ENCODE results near the gene PRKCH.
A peak's percentile ranks its signal among the peaks of the same experiment; 100 is the strongest.

Gene PRKCH

DNA sequence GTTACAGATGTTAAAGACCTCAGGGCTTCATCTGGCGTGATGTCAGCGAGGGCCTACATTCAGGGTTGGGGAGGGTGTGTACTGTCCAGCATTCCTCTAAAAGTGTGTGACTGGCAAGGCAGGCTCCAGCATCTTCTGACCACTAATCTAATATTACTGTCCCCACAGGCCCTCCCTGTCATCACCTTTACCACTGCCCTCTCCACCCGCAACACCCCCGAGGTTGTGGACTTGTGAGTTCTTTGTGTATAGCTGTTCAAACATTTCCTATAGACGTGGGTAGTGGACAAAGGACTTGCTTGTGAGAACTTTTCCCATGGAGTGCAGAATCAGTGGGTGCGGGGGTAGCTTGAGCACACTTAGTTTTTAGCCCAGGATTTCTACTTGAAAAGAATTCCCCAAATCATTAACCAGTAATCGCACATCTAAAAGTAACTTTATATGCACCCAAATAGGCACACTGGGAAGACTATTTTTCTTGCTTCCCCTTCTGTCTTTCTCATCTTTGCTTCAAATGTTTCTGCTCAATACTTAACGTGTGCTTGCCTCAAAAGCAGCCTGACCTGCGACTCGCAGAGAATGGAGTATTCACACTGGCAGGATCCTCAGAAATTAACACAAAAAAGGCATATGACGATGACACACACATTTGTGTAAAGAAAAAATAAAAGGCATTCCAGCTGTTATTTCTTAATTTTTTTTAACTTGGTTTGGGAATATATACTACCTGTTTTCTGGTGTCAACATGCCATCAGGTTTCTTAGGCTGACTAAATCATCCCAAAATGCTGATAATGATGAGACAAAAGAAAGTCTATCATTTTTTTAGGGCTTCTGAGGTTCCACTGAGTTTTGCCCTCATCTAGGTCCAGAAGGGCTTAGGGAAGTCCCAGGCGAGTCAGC, 215.5 kb downstream of the PRKCH start:
- DNase-seq, result no peak

DNA sequence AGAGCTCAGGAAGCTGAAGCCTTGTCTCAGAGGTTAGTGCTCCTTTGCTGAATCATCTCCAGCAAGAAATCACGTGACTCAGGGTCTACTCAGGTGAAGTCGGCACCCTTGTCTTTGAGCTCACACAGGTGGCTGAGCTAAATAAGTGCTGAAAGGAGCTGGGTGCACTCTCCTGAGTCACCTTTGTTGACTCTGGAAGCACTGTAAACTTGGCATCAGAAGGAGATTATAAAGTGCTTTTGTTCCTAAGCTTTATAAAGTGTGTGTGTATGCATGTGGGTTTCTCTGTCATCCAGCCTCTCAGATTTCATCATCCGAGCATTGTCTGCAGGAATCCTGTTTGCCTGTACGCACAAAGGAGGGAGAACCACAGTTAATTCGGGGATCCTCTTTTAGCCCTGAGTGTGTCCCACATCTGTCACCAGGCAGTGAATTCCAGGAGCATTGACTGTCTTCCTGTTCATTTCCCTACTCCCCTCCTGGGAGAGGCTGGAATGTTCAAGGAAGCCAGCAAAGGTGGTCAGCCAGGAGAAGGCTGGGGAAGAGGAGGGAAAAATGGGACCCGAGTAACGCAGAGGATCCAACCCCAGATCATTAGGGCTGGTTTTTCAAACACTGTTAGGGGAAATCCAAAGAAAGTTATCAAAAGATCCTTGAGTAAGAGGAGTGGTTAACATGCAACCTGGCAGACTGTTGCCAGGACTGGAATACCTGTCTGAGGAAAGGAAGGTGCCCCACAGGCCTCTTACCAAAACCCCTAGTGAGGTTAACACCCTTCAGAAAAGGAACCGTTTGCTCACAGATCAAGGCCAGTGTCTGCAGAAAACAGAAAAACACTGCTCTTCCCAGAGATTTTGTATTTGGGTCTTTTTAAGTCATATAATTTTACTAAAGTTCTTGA, 216.4 kb downstream of the PRKCH start:
- peak; percentile 43 to 57 for DNase-seq

DNA sequence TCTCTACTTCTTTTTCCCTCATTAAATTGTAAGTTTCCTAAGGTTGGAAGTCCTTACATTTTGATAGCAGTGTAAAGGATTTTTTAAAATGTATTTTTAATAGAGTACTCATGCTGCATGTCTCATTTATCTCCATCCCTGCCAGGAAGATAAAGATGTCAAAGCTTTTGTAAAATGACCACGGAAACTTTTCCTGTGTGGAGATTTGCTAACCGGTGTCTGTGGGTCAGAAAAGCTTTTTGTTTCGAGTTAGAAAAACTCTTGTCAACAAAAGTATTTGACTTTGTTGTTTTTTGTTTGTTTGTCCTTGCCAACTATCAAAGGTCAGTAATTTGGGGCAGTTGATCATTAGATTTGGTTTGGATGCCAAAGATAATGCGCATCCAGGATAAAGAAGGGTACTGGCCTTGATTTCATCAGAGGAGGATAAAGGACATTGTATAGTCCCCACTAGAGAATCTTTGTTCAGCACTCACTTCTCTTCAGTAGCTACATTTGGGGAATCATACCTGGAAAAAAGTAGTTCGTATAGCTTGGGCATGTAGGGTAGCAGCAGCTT, 217.2 kb downstream of the PRKCH start:
- DNase-seq, result no peak

DNA sequence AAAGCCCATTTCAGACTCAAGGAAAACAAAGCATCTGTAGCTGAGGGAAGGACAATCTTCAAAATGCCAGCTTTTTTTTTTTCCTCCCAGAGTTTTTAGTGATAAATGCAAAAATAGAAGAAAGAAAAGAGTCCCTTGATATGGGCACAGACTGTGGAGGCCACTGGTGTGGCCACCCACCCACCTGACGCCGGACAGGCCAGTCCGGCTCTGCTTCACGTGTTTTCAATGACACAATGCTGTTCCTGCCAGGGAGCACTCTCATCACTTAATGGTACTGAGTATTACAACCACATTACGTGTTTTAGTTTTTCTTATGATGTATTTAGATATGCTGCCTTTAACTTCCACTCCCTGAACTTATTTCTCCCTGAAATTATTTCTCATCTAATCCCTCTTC, 218.3 kb downstream of the PRKCH start:
- DNase-seq, result no peak

DNA sequence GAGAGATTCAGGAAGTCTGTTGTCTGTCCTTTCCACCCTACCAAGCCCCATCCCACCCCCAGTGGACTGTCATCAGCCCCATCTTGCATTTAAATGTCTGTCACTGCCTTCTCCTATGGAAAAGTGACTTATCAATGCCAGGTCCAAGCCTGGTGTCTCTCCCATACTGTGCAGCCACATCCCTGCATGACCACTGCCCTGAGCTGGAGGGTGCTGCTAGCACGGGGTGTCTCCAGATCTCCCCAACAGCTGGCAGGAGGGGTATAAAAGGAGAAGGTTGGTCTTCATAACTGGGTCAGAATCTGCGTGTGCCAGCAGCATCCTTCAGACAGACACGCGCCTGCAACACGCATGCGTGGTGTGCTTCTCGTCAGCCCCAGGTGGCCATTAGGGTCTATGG, 219.6 kb downstream of the PRKCH start:
- DNase-seq, result no peak

DNA sequence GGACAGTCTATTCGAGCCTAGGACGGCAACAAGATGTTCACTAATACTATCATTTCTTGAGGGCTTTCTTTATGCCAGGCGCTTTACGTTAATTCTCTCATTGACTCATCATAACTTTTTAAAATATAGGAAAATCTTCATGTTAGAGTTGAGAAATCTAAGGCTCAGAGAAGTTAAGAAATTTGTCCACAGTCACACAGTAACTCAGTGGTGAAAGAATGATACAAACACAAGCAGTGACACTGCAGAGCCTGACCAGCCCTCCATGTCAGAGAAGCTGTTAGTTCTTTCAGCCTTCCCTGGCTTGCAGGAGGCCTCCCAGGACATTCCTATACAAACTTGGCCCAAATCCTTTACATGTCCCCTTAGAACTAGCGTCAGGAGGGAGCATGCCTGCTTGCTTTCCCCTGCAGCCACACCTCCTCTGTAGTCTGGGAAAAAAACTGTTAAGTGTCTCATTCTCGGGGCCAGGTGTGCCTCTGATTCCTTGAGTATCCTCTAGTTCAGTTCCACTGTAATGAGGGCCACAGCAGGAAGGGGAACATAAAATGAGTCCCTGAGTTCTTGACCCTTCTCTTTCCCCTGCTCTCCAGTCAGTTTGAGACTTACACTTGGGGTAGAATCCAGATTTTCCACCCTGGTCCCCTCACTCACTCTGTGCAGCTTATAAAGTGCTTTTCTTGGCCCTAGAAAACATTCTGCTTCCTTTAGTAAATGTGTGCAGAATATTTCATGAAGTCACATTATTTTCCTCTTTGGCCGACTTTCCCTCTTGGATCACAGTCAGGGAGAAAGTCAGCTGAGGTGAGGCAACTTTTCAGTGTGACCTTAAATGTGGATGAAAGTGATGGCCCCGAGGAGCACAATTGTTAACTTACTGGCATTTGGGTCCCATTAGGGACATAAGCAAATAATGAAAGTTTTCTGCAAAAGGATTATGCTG, 221.7 kb downstream of the PRKCH start:
- DNase-seq, result no peak

DNA sequence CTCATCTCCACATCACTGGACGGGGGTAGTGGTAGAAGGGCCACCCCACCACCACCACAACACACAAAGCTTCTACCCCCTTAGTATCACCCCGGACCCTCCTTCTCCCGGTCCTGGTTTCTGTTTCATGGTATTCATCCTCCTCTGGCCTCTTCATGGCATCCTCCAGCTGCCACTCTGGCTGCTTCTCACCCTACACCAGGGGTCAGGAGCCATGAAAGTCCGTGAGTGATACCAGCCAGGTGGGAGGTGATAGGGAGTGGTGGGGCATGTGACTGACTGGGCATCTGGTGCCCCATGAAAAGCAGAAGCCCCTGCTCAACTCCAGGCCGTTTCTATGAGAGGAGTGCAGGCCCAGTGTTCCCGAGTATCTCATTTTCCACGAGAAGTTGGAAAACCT, 222.6 kb downstream of the PRKCH start:
- no peak for DNase-seq

DNA sequence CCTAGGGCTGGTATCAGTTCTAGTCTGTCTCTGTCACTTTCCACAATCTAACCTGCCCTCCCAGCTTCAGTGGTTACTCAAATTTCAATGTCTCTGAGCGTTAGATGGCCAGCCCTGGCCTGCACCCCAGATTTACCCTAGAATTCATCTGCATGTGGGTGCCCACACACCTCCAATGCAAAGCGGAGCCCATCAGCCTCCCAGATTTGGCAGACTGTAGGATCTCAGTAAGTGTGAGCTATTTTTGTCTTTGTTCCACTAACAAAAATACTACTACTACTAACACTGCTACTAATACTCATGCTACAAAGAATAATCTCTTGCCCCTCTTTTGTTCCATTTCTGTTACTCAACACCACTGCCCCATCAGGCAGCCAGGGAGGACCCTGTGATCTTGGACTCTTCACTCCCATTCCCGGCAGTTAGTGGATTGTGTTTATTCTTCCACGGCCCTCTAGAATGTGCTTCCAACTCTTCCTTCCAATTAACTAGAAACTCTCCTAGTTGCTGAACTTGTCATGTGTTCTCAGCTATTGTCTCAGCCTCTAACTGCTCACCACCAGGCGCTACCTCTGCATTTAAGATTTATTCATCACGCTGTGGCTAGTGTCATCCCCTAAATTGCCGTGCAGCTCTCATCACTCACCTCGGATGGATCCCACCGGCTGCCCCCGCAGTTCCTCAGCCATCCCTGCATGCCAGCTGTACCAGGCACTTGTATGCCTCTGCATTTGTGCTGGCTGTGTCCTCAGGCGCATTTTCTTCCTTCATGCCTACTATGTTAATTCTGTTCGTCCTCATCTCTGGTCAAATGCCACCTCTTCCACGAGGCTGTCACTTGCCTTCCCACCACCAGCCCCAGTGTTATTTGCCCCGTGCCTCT, 223.3 kb downstream of the PRKCH start:
- DNase-seq, result no peak

DNA sequence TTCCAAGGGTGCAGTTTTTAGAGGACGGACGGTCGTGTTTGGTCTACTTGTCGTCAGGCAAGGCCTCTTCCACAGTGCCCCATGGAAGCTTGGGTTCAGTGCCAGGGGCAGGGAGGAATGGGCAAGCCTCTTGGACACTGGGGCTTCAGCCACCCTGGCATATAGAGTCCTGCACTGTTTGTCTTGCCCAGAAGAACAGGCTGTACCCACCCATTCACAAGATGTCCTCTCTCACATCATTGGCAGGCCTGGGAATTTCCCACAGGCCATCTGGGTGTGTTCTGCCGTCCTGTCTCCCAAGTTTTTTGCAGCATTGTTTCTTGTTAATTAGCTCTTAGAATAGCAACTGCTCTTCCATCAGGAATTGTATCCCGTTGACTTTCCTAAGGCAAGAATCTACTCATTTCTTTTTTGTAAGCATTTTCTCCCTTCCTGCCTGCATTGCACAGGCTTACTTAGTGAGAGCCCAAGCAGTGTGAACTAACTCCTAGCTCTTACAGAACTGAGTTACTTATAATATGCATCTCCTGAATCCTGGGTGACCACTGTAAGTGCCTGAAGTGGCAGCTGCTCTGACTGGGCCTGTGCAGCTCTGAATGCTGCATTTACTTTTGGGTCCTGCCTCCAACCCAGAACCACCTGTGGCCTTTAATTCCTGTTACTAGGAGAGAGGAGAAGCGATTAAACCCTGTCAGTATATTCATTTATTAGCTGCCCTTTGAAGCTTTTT, 224.5 kb downstream of the PRKCH start:
- DNase-seq, result no peak

DNA sequence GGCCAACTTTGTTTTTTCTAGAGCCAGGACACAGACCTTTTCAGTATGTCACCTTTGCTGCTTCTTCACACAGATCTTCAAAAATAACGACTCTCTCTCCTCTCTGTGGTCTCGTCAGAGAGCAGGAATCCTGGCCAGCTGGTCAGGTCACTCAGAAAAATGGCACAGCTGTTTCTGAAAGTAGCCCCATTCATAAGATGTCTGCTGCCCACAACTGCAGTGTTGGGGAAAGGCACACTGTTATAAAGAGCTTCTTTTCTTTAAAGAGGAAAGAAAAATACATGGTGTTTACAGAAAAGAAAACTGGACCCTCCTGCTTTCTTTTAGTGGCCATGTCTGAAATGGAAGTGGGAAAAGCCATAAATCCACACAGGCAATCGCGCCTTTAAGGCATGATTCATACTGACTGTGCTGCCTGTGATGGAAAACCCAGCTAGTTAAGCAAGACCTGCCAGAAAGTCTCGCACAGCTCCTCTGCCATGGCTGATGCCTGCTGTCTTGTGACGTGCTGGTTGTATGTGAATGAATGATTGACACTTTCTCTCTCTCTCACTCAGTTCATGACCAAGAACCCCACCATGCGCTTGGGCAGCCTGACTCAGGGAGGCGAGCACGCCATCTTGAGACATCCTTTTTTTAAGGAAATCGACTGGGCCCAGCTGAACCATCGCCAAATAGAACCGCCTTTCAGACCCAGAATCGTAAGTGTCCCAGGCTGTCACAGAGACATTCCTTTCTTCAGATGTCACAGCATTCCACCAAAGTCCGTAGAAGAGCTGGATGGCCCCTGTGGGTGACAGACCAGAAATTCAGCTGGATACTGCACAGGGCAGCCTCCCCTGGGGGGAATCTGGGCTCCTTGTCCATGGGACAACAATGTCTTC, 226.0 kb downstream of the PRKCH start:
- no peak for DNase-seq

DNA sequence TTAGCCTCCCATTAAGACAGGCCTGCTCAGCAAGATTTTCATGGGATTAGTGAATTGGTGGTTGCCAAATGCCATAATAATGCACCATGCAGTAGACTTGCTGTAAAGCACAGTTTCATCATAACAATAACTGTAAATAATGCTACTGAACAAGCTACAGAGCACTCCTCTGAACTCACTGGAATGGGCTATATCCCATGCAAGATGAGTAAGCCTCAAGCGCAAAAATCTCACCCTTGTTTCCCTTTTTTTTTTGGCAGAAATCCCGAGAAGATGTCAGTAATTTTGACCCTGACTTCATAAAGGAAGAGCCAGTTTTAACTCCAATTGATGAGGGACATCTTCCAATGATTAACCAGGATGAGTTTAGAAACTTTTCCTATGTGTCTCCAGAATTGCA, 228.0 kb downstream of the PRKCH start:
- no peak for DNase-seq

DNA sequence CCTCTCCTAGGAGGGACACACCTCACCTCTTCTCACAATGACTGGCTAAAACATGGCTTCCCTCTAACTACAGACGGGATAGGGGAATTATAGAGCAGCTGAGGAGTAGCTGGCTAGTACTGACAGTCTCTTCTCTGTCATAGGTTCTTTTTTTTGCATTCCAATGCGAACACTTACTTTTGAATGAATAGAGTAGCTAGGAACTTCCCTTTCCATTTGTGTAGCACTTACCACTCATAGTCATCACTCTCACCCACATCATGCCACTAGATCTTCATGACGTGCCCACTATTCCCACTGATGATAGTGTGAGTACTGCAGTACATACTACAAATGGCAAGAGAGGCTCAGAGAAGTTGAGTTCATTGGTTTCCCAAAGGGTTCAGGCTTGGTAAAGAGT, 230.0 kb downstream of the PRKCH start:
- no peak for DNase-seq

DNA sequence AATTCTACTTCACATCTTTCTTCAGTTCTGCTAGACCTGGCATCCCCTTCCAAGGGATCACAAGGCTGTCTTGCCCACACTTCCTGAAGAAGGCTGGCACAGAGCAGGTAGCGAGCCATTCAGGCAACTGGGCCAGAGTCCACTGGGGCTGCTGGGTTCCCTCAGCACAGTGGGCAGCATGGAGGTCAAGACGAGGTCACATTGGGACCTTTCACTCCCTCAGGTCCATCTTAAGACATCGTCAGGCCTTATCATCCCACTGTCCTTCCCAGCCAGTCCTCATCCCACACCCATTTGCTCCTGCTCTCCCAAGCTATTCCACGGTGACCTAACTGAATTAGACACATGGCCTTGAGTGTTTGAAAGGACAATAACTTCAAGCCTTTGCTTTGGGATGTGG, 230.9 kb downstream of the PRKCH start:
- no peak for DNase-seq

DNA sequence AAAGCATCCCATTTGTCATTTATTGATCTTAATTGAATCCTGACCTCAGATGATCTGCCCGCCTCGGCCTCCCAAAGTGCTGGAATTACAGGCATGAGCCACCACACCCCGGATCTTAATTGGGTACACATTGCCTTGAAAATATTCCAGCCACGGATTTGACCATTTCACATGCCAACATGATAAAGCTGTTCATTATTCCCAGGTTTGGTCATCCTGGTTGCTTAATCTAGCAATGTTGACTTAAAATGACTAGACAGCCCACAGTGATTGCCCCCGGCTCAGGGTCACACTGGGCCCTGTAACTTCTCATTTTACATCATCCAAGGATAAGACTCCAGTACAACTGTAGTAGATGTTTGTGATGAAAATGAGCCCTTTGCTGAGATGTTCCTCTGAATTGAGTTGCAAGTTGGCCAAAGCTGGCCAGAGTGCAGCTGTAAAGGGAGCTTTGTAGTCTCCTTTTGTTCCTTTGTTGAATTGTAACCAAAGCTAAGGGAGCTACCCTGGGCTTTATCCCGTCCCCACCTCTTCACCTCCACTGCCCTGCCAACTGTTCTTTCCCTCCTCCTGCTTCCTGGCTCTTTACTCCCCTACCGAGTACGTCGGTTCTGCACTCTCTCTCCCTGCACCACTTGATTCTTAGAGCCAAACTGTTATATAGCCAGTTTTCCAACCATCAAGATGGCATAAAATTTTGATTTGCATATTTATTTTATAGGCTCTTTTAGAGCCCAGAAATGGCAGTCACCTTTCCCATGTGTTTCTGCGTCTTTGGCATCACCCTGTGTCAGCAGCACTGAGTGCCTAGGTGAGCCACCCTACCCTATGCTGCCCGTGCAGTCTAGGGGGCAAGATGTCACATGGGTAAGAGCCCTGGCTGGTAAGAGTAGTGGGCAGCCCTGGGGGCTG, 232.6 kb downstream of the PRKCH start:
- DNase-seq, result no peak

DNA sequence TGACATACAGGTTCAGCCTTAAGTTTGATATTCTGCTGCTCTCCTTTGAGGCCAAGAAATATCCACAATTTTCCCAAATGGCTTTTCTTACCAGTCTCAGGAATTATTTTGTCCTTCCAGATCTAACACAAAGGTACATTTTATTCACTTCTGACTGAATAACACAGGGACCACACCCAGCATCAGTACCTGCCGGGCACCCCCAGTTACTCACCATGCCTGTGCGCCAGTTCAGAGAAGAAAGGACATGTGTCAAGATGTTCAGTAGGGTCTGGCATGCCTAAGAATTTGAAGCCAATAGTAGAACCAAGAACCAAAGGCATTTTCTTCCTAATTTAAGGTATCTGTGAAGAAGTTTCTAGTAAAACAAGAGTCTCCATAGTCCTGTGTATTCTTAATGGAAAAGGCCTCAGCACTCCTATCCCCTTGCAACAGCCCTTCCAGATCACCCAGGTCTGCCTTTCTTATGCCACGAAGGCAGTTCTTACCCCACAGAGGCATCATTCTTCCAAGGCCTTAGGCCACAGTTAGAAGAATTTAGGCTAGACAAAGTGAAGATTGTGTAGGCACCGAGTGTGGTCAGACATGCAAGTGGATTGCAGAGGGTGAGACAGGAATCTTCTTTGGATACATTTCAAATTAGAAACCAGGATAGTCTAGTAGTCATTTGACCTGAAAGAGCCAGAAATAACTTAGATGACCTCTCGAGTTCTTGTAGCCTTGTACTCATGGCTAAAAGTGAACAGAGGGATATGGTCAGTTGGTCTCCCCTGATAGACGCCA, 233.9 kb downstream of the PRKCH start:
- no peak for DNase-seq

DNA sequence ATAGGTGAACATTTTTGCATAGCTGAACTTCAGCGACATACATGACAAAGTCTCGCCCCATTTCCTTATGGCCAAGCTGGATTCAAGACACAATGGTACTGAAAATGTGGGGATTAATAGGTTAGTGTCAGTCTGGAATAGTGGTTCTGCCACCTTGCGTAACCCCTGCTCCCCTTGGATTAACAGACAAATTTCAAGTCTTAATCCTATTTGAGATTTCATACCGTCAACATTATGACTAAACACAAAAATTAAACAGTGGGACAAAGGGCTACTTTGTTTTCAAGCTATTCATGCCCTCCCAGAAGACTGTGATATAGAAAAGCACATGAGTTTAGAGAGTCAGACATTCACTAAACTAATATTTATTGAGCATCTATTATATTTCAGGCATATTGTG, 235.1 kb downstream of the PRKCH start:
- DNase-seq, result no peak

DNA sequence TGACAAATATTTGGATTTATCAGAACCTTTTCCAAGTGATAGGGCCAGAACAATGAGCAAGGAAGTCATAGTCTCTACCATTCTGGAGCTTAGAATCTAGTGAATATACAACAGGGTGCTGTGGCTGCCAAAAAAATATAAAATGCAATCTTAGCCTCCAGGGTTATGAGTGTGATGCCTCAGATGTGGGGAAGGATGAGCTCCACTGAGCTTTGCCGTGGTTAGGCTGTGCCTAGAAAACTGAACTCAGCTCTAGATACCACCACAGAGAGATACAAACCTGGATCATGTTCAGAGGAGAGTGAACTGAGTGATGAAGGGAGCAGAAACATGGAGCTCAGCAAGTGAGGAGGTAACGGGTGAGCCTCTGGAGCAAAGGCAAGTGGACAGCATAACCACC, 235.9 kb downstream of the PRKCH start:
- DNase-seq, result no peak

DNA sequence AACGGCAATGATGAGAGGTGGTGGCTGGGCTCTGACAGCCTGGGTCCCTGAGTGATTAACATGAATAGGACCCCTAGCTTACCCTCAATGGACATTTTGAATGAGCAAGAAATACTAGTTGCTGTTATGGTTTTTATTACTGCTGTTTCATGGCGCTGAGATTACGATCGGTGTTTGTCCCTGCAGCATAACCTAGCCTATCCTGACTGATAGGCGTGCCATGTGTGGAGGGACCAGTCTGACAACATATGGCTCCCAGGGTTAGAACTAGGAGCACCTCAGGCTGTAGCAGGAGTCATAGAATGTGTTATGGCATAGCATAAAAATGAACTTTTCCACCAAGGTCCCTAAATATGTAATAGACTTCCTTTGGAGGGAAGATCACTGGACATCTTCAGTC, 236.5 kb downstream of the PRKCH start:
- no peak for DNase-seq

All from activated CD4-positive, alpha-beta T cell treated with anti-CD3 and anti-CD28 coated beads, Interleukin-2, amount 50 U/mL, for 48 hours (primary cell).